Transverse colon (tissue), 4 donors: Measurements from ENCODE around the gene MARCKSL1. TPM values are rescaled to one million over a fixed set of nuclear protein-coding genes. Genes with fewer than 3 reads are reported as not detected.

ENCODE experiments used
- DNase-seq: peaks from one replicate; pipeline ENCODE4 v3.0.0-alpha.2; 2019
- H3K27ac ChIP-seq, 4 donors: fragments of 200-600 bp; sonication (generic); 2 replicates each; pipeline ENCODE4 v1.5.1; 2016 to 2018; ENCODE audit warnings: inconsistent platforms in 4 of 4
- H3K27me3 ChIP-seq: fragments of 200-600 bp; sonication (generic); 2 replicates; pipeline ENCODE4 v1.5.1; 2017; ENCODE audit warnings: inconsistent platforms
- H3K36me3 ChIP-seq, 4 donors: fragments of 200-600 bp; sonication (generic); 2 replicates each; pipeline ENCODE4 v1.5.1; 2017 to 2019; ENCODE audit warnings: inconsistent platforms in 4 of 4
- H3K4me1 ChIP-seq, 4 donors: fragments of 200-600 bp; sonication (generic); 2 replicates each; pipeline ENCODE4 v1.5.1; 2017 to 2020; ENCODE audit warnings: inconsistent platforms in 4 of 4
- H3K4me3 ChIP-seq, 4 donors: fragments of 200-600 bp; sonication (generic); 1 replicate in 1 of 4; 2 replicates in 3 of 4; pipeline versions ENCODE4 v1.5.1 to v1.6.1; 2017 to 2019; ENCODE audit warnings: inconsistent platforms in 4 of 4
- H3K9me3 ChIP-seq, 2 donors: fragments of 200-600 bp; sonication (generic); 2 replicates each; pipeline ENCODE4 v1.5.1; 2017 to 2019; ENCODE audit warnings: inconsistent platforms in 2 of 2
- CTCF ChIP-seq, 5 experiments: fragments of 200-600 bp in 3 of 5; fragments of 450-650 bp in 2 of 5; sonication (generic) in 3 of 5; IDR thresholded peaks; 1 replicate in 2 of 5; 2 replicates in 3 of 5; pipeline ENCODE4 v1.5.1; 2016 to 2017; ENCODE audit warnings: antibody characterized with exemption in 5 of 5, inconsistent platforms in 3 of 5, mild to moderate bottlenecking in 2 of 5, moderate library complexity in 1 of 5
- EP300 ChIP-seq: sonication (generic); formaldehyde crosslinking; IDR thresholded peaks from one replicate; pipeline ENCODE4 v1.6.1; 2017; ENCODE audit warnings: antibody characterized with exemption, low read depth
- POLR2A ChIP-seq: fragments of 450-650 bp; IDR thresholded peaks from one replicate; pipeline ENCODE4 v1.6.1; 2016; ENCODE audit warnings: antibody characterized with exemption, mild to moderate bottlenecking, moderate library complexity
- POLR2AphosphoS5 ChIP-seq, 3 donors: sonication (generic); formaldehyde crosslinking; IDR thresholded peaks; one replicate each; pipeline ENCODE4 v1.6.1; 2016; ENCODE audit warnings: antibody characterized with exemption in 3 of 3
- WGBS, 2 donors: methylation state at CpG; one replicate each; pipeline ENCODE4 v1.1.5; 2018; ENCODE audit warnings: low coverage in 1 of 2; 5-methylcytosine and 5-hydroxymethylcytosine counted together
- in situ Hi-C, 4 donors: fragments of 200-750 bp; cut with MboI; loops; one replicate each; pipeline versions ENCODE4 v1.15.0 to v1.15.1; 2017; ENCODE audit warnings: low sequenced_read_pairs in 3 of 4, low pct_ligation_motif_present in 1 of 4, low pct_unique_long_range_greater_than_20kb in 1 of 4
- intact Hi-C: fragments of 100-400 bp; cut with DNase I; formaldehyde crosslinking; loops from one replicate; pipeline ENCODE4 v1.15.1; 2023; ENCODE audit warnings: low total_unique reads
- total RNA-seq, 4 donors: library from RNA; depleted of rRNA; stranded (reverse); fragments of >200 nt; gene quantifications; one replicate each; pipeline ENCODE4 v1.1.0, GENCODE V29; 2016

MARCKSL1 gene
- total RNA-seq, 4 donors from 2014 or later = 40.0 to 62.8 (median 53.0) TPM

DNA sequence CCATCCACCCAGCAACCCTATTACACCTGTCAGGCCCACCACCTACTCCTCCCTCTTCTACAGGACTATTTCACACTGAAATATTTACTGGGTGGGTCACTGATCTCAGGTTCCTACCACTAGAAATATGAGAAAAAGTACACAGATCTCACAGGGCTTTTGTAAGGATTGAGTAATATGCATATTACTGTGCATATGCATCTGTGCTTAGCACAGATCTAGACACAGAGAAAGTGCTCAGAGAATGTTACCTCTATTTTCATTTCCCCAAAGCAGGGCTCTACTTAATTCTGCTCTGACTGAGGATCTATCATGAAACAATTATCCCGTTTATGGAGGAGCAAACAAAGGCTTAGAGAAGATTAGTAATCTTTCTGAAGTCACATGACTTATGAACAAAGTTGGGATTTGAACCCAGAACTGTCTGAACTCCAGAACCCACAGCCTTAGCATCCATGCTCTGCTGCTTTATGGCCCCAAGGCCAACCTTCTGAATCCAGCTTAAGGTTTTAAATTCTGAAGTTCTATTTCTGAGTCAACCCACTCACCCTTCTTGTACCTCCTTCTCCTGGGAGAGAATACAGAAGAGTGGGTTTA, 38.1 kb upstream of the MARCKSL1 start:
- in situ Hi-C loops = no loop called here
- H3K4me1 ChIP-seq = no peaks in the 10 kb centered on the region
- no peak for DNase-seq
- H3K27ac ChIP-seq = no peak overlapping the region
- TF ChIP-seq POLR2A = no peak
- TF ChIP-seq CTCF (IDR thresholded peaks at IDR 0.05) = no peak
- no peak for TF ChIP-seq POLR2AphosphoS5 (IDR thresholded peaks at IDR 0.05)
- no peak for TF ChIP-seq EP300
- WGBS, 2 donors = 53% methylated on average over 1 of the region's 1 CpG; no CpG with 5 or more reads in 1 of the 2 donors
- peaks cover 0 to 79% (median 36%) of the 10 kb centered on the region in 4 donors for H3K36me3 ChIP-seq
- no peaks in the 10 kb centered on the region for H3K27me3 ChIP-seq
- H3K4me3 ChIP-seq = no peak overlapping the region
- intact Hi-C loops = no loop called here
- no peaks in the 10 kb centered on the region for H3K9me3 ChIP-seq

DNA sequence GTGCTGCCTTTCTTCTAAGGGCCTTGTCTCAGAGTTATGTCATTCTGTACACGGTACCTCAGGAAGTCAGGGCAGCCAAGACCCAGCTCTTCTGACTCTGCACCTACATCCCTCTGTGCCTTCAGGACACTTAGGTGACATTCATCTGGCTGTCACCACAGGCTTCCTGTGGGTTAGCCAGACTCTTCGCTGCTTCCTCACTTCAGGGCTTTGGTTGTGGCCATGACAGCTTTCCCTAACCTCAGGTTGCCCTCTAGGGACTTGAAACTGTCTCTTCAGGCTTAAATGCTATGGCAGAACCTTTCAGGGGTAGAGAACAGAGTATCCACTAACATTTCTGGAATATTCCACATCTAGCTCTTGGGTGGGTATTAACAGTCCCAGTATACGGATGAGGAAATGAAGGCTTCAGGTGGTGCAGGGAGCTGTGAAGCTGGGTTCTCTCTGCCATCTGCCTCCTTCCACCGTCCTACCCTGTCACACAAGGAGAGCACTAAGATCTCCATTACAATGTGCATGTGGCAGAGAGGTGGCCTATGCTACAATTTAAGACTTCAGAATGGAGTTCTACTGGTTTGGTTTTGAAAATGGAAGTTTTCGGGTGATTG, 36.2 kb upstream of the MARCKSL1 start:
- DNase-seq = no peak
- WGBS, 2 donors = 84 to 100% methylated on average over 1 to 5 of the region's 5 CpGs
- in situ Hi-C loops = no loop called here
- Histone ChIP-seq H3K27ac (no peak overlapping the region), H3K36me3 (peaks cover 0 to 73% (median 36%) of the 10 kb centered on the region in 4 donors), H3K27me3 (no peaks in the 10 kb centered on the region), H3K9me3 (no peaks in the 10 kb centered on the region), H3K4me1 (no peaks in the 10 kb centered on the region), H3K4me3 (no peak overlapping the region)
- no peak for TF ChIP-seq CTCF (IDR thresholded peaks at IDR 0.05)
- no peak for TF ChIP-seq EP300
- no peak for TF ChIP-seq POLR2AphosphoS5 (IDR thresholded peaks at IDR 0.05)
- TF ChIP-seq POLR2A = no peak
- intact Hi-C loops = no loop called here

DNA sequence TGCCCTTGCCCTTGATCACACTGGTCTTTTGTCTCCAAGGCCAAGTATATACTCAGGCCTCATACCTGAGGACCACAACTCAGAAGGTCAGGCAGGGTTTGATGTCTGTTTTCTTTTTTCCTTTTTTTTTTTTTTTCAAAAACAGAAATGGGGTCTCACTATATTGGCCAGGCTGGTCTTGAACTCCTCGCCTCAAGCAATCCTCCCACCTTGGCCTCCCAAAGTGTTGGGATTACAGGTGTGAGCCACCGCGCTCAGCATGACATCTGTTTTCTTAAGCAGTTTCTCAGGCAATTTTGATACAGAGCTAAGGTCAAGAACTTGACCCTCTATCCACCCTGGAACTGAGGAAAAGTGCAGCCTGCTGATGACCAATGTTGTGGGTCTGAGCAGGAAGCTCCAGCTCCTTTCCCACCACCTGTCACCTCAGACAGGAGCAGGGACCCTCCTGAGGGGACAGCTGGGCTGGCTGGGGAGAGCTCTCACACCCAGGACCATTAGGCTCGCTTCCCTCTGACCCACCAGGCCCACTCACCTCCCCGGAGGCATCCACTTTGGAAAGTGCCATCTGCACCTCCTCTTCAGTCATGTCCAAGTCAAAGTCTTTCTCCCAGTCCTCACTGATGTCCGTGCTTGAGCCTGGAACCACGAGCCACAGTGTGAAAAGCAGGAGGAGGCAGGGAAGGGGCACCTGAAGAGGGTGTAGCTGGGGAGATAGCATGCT, 32.0 kb upstream of the MARCKSL1 start:
- no peak for DNase-seq
- H3K27ac ChIP-seq = no peak overlapping the region
- intact Hi-C loops = no loop called here
- no peak overlapping the region for H3K4me3 ChIP-seq
- H3K4me1 ChIP-seq = no peaks in the 10 kb centered on the region
- 80 to 97% methylated on average over 3 to 7 of the region's 7 CpGs for WGBS, 2 donors
- H3K36me3 ChIP-seq = peaks cover 0 to 57% (median 23%) of the 10 kb centered on the region in 4 donors
- TF ChIP-seq POLR2AphosphoS5 (IDR thresholded peaks at IDR 0.05) (no peak), POLR2A (no peak), EP300 (no peak), CTCF (IDR thresholded peaks at IDR 0.05) (no peak)
- no peaks in the 10 kb centered on the region for H3K27me3 ChIP-seq
- in situ Hi-C loops = no loop called here
- no peaks in the 10 kb centered on the region for H3K9me3 ChIP-seq

- Histone ChIP-seq H3K4me1 (peaks cover 14 to 17% (median 15%) of the 10 kb centered on the region in 4 donors), H3K27me3 (no peaks in the 10 kb centered on the region), H3K4me3 (no peak overlapping the region), H3K9me3 (no peaks in the 10 kb centered on the region), H3K27ac (no peak overlapping the region), H3K36me3 (peaks cover 0 to 49% (median 13%) of the 10 kb centered on the region in 4 donors)
- 71 to 83% methylated on average over 1 to 6 of the region's 6 CpGs for WGBS, 2 donors
- TF ChIP-seq POLR2AphosphoS5 (IDR thresholded peaks at IDR 0.05) (no peak), POLR2A (no peak), CTCF (IDR thresholded peaks at IDR 0.05) (no peak), EP300 (no peak)
- intact Hi-C loops (no loop called here), in situ Hi-C loops (no loop called here)
- DNase-seq = no peak
Measured at GRCh38 chr1:32365445-32365844, 29.4 kb upstream of the MARCKSL1 start.
